ENCODE results near the gene NELFCD.

GRCh38 chr20:58985656-58986055 is 4.6 kb downstream of the NELFCD start:
- no peak for TF ChIP-seq MAX (IDR thresholded peaks at IDR 0.05)
- no peak for TF ChIP-seq ZNF274 (IDR thresholded peaks at IDR 0.05; ENCODE audit: low read depth, low read length)
- TF ChIP-seq, protein P1, sequence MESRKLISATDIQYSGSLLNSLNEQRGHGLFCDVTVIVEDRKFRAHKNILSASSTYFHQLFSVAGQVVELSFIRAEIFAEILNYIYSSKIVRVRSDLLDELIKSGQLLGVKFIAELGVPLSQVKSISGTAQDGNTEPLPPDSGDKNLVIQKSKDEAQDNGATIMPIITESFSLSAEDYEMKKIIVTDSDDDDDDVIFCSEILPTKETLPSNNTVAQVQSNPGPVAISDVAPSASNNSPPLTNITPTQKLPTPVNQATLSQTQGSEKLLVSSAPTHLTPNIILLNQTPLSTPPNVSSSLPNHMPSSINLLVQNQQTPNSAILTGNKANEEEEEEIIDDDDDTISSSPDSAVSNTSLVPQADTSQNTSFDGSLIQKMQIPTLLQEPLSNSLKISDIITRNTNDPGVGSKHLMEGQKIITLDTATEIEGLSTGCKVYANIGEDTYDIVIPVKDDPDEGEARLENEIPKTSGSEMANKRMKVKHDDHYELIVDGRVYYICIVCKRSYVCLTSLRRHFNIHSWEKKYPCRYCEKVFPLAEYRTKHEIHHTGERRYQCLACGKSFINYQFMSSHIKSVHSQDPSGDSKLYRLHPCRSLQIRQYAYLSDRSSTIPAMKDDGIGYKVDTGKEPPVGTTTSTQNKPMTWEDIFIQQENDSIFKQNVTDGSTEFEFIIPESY (IDR thresholded peaks at IDR 0.05; ENCODE audit: extremely low read depth, insufficient replicate concordance, low read length) = no peak
- no peak for TF ChIP-seq CTCF (IDR thresholded peaks at IDR 0.05 in 2 of 3, conservative IDR thresholded peaks at IDR 0.05 in 1 of 3; ENCODE audit: borderline replicate concordance in 1 of 3, insufficient read depth in 1 of 3, low read depth in 2 of 3, low read length in 2 of 3)
- no peak for TF ChIP-seq EZH2 (IDR thresholded peaks at IDR 0.05)
- no peak for TF ChIP-seq EGR1 (IDR thresholded peaks at IDR 0.05; ENCODE audit: low read depth)
- TF ChIP-seq POLR2A (IDR thresholded peaks at IDR 0.05; ENCODE audit: borderline replicate concordance, extremely low read depth, insufficient read depth, insufficient read length) = no peak
- no peak for TF ChIP-seq POLR2AphosphoS5 (IDR thresholded peaks at IDR 0.05; ENCODE audit: low read depth, low read length)
- TF ChIP-seq CEBPB (IDR thresholded peaks at IDR 0.05; ENCODE audit: low read depth) = no peak
- no peak for TF ChIP-seq EZH2phosphoT487 (IDR thresholded peaks at IDR 0.05; ENCODE audit: borderline replicate concordance)
